Peyer's patch (tissue), 4 donors: ENCODE data around the gene MCUB.

ENCODE experiments used
- CTCF ChIP-seq, 6 experiments: fragments of 450-650 bp in 4 of 6; fragments of 200-600 bp in 2 of 6; sonication (generic) in 1 of 6; IDR thresholded peaks; one replicate each; pipeline ENCODE4 v1.5.1; 2017 to 2019; ENCODE audit warnings: antibody characterized with exemption in 6 of 6, mild to moderate bottlenecking in 3 of 6, moderate library complexity in 1 of 6
- POLR2A ChIP-seq, 2 donors: fragments of 450-650 bp; IDR thresholded peaks; one replicate each; pipeline ENCODE4 v1.5.1; 2017; ENCODE audit warnings: antibody characterized with exemption in 2 of 2, mild to moderate bottlenecking in 2 of 2, moderate library complexity in 2 of 2

- TF ChIP-seq CTCF (IDR thresholded peaks at IDR 0.05) (no peak), POLR2A (IDR thresholded peaks at IDR 0.05) (no peak)
These were observed 159.6 kb downstream of the MCUB start for GRCh38 chr4:109719604-109720003.
